DMS79 (cell line): ENCODE data around the gene GSTA3.
"Not testable (repeated sequence)": the region's sequence is repeated elsewhere in the genome, so short reads cannot be mapped to it uniquely, and the experiment has no call there.

Experiments used
- DNase-seq: peaks from one replicate; lab custom pipeline; 2025; lab: John Stamatoyannopoulos, UW

The GSTA3 gene

DNA sequence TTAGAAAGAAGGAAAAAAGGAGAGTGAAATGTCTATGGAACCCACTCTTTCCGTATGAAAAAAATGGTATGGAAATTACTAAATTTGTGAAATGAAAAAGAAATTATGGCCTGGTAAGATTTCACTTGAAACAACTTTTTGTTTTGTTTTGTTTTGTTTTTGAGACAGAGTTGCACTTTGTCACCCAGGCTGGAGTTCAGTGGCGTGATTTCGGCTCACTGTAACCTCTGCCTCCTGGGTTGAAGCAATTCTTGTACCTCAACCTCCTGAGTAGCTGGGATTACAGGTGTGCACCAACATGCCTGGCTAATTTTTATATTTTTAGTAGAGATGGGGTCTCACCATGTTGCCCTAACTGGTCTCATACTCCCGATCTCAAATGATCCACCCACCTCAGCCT, 51.1 kb downstream of the GSTA3 start:
- DNase-seq = no peak

DNA sequence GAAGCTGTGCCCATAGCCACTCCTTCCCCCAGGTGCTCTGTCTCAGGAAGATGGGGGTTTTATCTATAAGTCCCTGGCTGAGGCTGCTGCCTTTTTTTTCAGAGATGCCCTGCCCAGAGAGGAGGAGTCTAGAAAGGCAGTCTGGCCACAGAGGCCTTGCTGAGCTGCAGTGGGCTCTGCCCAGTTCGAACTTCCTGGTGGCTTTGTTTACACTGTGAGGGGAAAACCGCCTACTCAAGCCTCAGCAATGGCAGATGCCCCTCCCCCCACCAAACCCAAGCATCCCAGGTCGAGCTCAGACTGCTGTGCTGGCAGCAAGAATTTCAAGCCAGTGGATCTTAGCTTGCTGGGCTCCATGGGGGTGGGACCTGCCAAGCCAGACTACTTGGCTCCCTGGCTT, 53.4 kb downstream of the GSTA3 start:
- not testable (repeated sequence) for DNase-seq

DNA sequence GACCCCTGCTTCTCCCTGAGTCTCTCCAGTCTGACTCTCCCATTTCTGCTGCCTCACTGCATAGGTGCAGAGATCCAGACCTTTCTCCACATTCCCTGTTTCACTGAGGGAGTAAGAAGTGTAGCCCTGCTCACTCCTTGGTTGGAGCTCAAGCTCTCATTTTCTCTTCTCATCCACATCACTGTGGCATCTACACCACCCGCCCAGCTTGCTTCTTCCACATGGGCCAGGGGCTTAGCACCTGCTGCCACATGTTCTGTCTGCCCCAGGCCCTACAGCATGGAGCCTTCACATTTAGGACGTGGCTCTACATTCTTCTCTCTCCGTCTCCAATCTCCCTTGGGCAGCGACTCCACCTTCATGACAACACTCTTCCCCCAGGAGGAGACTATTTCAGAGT, 60.4 kb downstream of the GSTA3 start:
- no peak for DNase-seq
